Eye (tissue), 1 donor: ENCODE results near the gene PPP2R1B.
"Not testable (repeated sequence)": the region's sequence is repeated elsewhere in the genome, so short reads cannot be mapped to it uniquely, and the experiment has no call there.

ENCODE experiments used
- DNase-seq: peaks from one replicate; pipeline ENCODE4 v3.0.0-alpha.2; 2015

The PPP2R1B gene

GRCh38 chr11:111765984-111766833 is at the start of gene PPP2R1B:
TSS of gene PPP2R1B (minus strand) at chr11:111766389. CDS start at chr11:111766361, 28 bp downstream.
- DNase-seq, result peak; percentile 92

GRCh38 chr11:111815489-111815888 is 49.3 kb upstream of the PPP2R1B start:
- DNase-seq, result no peak

GRCh38 chr11:111814557-111815320 is 48.5 kb upstream of the PPP2R1B start:
- DNase-seq, result no peak

- DNase-seq, result no peak
Measured at GRCh38 chr11:111814106-111814505, 47.9 kb upstream of the PPP2R1B start.

- DNase-seq, result no peak
Measured at GRCh38 chr11:111812211-111812610, 46.0 kb upstream of the PPP2R1B start.

GRCh38 chr11:111811445-111811844 is 45.3 kb upstream of the PPP2R1B start:
- DNase-seq, result no peak

GRCh38 chr11:111808834-111809233 is 42.6 kb upstream of the PPP2R1B start:
- DNase-seq, result no peak

GRCh38 chr11:111808063-111808588 is 41.9 kb upstream of the PPP2R1B start:
- no peak for DNase-seq

GRCh38 chr11:111807076-111807475 is 40.9 kb upstream of the PPP2R1B start:
- DNase-seq, result no peak

GRCh38 chr11:111801135-111801534 is 34.9 kb upstream of the PPP2R1B start:
- peak; percentile 96 for DNase-seq

- DNase-seq, result no peak
Measured at GRCh38 chr11:111798279-111798678, 32.1 kb upstream of the PPP2R1B start.

- DNase-seq, result no peak
Measured at GRCh38 chr11:111797145-111797581, 31.0 kb upstream of the PPP2R1B start.

GRCh38 chr11:111796696-111797095 is 30.5 kb upstream of the PPP2R1B start:
- no peak for DNase-seq

- DNase-seq, result no peak
Measured at GRCh38 chr11:111795334-111795985, 29.3 kb upstream of the PPP2R1B start.

GRCh38 chr11:111793863-111794262 is 27.7 kb upstream of the PPP2R1B start:
- DNase-seq, result peak; percentile 74

- no peak for DNase-seq
Measured at GRCh38 chr11:111792955-111793500, 26.8 kb upstream of the PPP2R1B start.

- DNase-seq, result no peak
Measured at GRCh38 chr11:111792314-111792713, 26.1 kb upstream of the PPP2R1B start.

GRCh38 chr11:111788464-111788863 is 22.3 kb upstream of the PPP2R1B start:
- DNase-seq, result no peak

GRCh38 chr11:111788051-111788450 is 21.9 kb upstream of the PPP2R1B start:
- no peak for DNase-seq

GRCh38 chr11:111785886-111786412 is 19.8 kb upstream of the PPP2R1B start:
- no peak for DNase-seq

GRCh38 chr11:111785076-111785475 is 18.9 kb upstream of the PPP2R1B start:
- DNase-seq, result no peak

- DNase-seq, result not testable (repeated sequence)
Measured at GRCh38 chr11:111784311-111784710, 18.1 kb upstream of the PPP2R1B start.
